ENCODE results near the gene NFATC1.

Gene NFATC1

GRCh38 chr18:79423211-79424007 is 27.7 kb downstream of the NFATC1 start:
- DNase-seq (ENCODE audit: low read depth), result no peak

DNA sequence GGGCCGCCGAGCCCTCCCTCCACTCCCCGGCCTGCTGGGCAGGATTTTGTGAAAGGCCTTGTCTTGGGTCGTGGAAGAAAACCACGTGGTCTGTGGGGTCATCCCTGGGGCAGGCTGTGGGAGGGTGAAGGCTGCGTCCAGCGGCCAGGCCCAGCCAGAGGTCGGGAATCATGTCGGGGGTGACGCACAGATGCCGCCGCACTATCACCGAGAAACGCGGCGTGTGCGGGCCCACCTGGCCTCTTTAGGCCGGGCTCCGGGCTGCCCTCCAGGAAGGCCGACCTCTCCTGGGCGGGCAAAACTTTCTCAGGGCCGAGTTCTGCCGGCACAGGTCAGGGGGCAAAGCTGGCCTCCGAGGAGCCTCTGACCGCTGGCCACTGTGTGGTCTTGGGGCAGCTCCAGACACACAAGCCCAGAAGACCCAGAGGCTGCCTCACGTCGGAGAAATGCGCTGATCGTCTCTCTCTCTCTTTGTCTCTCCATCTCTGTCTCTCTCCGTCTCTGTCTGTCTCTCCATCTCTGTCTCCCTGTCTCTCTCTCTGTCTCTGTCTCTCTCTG is 28.4 kb downstream of the NFATC1 start:
- DNase-seq (ENCODE audit: low read depth), result no peak

DNA sequence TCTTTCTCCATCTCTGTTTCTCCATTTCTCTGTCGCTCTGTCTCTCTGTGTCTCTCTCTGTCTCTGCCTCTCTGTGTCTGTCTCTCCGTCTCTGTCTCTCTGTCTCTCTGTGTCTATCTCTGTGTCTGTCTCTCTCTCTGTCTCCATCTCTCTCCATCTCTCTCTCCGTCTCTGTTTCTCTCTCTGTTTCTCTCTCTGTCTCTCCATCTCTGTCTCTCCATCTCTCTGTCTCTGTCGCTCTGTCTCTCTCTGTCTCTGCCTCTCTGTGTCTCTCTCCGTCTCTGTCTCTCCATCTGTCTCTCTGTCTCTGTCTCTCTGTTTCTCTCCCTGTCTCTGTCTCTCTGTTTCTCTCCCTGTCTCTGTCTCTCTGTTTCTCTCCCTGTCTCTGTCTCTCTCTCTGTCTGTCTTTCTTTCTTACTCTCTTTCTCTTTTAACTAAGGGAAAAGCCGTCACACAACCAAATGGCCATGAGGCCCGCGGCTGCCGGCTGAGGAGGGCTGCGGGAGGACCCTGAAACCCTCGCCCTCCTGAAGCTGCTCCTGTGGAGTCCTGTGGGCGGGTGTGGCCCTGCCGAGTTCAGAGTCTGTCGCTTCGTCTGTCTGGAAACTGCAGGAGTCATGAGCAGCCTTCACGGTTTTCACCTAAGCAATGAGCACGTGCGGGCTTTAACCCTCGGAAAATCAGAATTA is 29.3 kb downstream of the NFATC1 start:
- DNase-seq (ENCODE audit: low read depth), result no peak

GRCh38 chr18:79425569-79425886 is 29.8 kb downstream of the NFATC1 start:
- DNase-seq (ENCODE audit: low read depth), result no peak

DNA sequence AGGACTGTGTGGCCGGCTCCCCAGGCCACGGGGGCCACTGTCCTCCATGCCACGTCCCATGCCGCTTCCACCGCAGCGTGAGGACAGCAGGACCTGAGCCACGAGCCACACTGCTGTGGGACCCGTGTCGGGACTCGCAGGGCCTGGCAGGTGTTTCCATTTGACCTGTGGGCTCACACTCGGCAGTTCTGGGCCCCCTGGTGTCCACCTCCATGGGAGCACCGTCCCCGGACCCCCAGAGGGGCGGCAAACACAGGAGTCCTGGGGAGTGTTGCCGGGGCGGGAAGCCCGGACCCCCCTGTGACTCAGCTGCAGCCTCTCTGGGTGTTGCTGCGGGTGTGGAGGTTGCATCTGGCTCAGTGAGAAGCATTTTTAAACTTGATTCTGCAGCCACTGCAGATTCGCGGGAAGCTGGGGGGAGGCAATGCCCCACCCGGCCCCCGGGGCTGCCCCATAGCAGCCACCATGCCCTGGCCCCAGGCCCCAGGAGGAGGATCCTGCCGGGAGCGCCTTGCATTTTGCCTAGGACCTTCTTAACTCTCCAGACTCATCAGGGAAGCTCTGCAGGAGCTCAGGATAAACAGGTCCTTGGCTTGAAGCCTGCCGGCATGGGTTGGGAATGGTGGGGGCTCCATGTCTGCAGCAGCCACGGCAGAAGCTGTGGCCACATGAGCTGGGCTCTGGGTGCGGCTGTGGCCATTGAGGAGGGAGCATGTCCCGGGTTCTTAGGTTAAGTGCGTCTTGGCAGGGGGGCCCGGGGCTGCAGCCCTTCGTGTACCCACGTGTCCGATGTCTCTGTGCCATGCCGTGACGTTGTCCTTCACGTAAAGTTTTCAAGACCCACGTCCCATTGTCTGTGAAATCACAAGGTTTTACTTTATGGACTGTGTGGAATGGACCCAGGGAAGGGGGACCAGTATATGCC is 30.9 kb downstream of the NFATC1 start:
- no peak for DNase-seq (ENCODE audit: low read depth)

- no peak for DNase-seq (ENCODE audit: low read depth)
Measured at GRCh38 chr18:79427368-79428225, 31.9 kb downstream of the NFATC1 start.

- no peak for DNase-seq (ENCODE audit: low read depth)
Measured at GRCh38 chr18:79428287-79428686, 32.6 kb downstream of the NFATC1 start.

GRCh38 chr18:79429381-79429780 is 33.7 kb downstream of the NFATC1 start:
- DNase-seq (ENCODE audit: low read depth), result no peak

DNA sequence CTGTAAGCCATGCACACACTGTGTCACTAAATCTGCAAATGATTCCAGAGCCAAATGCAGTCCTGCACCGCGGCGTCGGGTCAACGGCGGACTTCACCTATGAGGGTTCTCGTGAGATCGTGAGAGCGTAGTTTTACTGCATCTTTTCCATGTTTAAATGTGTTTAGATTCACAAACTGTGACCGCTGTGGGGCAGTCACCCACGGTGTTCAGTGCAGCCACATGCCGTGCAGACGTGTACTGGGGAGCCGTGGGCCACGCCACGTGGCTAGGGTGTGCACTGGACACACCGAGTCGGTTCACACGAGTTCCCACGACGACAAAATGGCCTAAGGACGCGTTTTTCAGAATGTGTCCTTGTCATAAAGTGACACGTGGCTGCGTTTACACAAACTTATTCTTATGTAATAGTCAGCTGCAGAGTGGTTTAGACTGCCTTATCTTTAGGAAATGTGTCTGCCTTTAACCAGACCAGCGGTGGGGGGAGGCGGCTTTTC is 34.1 kb downstream of the NFATC1 start:
- no peak for DNase-seq (ENCODE audit: low read depth)

DNA sequence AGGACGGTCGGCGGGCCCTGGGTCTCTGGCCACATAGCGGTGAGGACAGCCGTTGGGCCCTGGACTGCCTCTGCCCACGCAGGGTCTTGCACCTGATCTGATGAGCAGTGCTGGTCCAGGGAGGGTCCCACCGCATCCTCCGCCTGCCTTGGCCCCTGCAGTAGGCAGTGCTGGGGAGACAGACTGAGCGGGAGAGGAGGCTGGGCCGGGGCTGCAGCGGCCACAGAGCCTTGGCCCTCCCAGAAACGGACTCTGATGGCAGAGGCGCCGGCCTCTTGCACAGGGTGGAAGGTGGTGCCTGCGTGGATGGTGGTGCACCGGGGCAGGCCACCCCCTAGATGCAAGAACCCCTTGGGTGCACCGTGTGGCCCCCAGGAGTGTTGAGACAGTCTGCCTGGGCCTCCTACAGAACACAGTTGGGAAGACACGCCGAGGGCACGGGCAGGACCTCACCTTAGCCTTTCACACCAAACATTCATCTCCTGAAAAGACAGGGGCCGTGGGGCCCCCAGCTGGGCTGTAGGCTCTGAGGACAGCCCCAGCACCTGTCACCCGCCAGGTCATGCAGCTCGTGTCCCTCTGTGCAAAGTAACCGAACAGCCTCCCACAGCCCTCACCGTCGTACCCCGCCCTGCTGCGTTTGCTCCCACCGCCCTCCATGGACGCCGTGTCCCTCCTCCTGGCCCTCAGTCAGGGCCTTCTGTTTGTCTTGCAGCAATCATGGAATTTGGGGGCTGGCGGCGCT is 36.8 kb downstream of the NFATC1 start:
- DNase-seq (ENCODE audit: low read depth), result no peak

GRCh38 chr18:79433431-79433830 is 37.7 kb downstream of the NFATC1 start:
- DNase-seq (ENCODE audit: low read depth), result no peak

- no peak for DNase-seq (ENCODE audit: low read depth)
Measured at GRCh38 chr18:79434607-79435401, 39.1 kb downstream of the NFATC1 start.

DNA sequence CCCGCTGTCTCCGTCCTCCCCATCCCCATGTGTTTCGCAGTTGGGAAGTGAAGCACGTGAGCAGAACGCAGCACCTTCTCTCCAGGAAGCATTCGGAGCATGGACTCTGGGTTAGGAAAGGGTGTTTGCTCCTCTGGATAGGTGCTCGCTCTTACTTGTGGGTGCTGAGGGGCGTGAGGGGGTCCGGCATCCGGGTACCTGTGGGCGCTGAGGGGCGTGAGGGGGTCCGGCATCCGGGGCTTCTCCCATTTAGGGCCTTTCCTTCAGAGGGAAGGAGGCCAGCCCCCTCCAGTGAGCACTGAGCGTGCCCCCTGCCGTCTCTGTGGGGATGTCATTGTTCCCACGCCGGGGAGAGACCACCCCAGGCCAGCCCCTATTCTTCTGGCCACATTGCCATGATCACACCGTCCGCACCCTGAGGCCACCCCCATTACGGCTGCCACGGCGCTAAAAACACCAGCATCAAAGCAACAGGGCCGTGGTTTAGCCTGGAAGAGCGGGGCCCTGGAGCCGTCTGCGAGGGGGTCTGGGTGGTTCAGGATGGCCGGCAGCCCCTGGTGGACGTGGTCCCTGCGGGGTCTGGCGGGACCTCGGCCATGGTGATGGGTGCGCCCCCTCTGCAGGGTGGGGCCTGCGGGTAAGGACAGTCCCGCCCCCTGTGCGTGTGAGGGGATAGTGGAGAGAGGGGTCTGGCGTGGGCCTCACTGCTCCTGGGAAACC is 41.0 kb downstream of the NFATC1 start:
- no peak for DNase-seq (ENCODE audit: low read depth)

DNA sequence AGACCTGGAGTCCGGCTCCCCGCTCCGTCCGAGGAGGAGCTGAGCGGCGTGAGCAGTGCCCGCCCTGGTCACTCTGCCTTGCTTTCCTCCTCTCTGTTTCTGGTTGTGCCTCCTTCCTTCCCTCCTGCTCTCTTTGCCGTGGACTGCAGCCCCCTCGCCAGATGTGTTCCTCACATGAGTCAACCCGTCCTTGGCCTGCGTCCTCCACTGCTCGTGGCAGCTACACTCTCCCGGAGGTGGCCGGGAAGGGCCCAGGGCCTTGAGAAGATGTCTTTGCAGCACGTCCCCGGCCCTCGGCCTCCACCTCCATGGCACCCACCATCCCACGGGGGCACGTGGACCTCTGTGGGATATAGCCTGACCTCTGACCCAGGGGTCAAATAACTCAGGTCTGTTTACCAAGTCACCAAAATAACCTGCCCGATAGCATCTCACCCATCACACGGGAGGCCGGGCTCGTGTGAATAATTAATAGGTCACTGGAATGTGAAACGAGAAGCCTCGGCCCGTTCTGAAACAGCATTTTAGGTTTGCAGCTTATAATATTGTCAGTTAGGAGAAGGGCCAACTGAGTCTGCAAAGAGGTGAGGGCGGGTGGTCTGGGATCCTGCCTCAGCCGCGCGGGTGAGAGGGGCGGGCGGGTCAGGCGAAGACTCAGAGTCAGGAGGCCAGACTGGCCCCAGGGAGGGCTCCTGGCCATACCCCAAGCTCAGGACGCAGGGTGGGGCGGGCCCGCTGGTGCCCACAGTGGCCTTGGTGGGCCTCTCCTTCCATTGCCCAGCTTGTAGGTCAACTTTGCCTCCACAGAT is 42.6 kb downstream of the NFATC1 start:
- no peak for DNase-seq (ENCODE audit: low read depth)

GRCh38 chr18:79438898-79439627 is 43.3 kb downstream of the NFATC1 start:
- no peak for DNase-seq (ENCODE audit: low read depth)

GRCh38 chr18:79439628-79440023 is 43.9 kb downstream of the NFATC1 start:
- no peak for DNase-seq (ENCODE audit: low read depth)

GRCh38 chr18:79440316-79441110 is 44.8 kb downstream of the NFATC1 start:
- DNase-seq (ENCODE audit: low read depth), result no peak
